Measurements from ENCODE around the gene FAT3. TPM values are rescaled to one million over a fixed set of nuclear protein-coding genes. Genes with fewer than 3 reads are reported as not detected.

The FAT3 gene
- total RNA-seq, 1 donor from 2014 or later, result 39.2 TPM

DNA sequence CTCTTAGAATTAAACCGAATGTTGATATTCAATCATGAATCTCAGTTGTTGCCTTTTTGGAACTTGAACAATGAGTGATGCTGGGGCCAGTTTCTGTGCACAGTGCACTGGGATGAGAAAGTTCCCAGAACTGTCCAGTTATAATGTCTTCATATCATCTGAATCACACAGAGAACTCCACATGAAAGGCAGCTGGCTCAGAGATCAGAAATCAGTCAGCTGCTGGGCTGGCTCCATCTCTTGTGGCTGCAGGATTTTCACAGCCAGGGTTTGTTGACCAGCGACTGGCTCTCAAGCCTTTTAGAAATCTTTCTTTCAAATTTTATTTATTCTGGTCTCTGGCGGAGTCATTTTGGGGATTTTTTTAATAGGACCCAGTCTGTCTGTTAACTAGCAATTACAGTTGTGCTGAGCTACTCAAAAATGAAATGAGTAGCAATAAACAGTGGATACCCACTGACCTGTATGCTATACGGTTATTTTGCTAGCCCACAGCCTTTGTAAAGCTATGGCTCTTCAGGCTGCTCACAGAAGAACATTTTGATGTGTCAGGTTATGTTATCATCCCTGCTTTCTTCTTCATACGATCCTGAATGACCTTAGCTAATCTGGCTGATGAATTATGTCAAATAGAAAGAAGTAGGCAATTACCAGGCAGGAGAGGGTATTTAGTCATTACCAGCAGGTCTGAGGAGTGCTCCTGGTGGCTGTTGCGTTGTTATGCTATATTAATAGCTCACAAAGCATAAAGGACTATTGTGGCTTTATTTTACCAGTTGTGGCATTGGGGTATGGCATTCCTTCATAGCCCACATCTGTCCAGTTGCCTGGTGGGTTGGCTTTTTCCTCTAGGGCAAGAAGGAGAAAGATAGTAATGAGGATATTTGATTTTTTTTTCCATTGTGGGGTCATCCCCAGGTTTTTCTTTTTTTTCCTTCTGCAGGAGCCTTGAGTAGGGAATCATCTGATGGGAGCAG lies 3.6 kb downstream of the FAT3 start:
- peaks cover 55% of the 10 kb centered on the region for H3K27me3 Mint-ChIP-seq (ENCODE audit: low read depth)
- peak overlapping the region; percentile 95 for H3K4me3 Mint-ChIP-seq
- H3K27ac Mint-ChIP-seq (ENCODE audit: unreplicated experiment), result no peak overlapping the region
- no peak for DNase-seq (ENCODE audit: low read depth, low spot score)
- TF ChIP-seq, protein P1, sequence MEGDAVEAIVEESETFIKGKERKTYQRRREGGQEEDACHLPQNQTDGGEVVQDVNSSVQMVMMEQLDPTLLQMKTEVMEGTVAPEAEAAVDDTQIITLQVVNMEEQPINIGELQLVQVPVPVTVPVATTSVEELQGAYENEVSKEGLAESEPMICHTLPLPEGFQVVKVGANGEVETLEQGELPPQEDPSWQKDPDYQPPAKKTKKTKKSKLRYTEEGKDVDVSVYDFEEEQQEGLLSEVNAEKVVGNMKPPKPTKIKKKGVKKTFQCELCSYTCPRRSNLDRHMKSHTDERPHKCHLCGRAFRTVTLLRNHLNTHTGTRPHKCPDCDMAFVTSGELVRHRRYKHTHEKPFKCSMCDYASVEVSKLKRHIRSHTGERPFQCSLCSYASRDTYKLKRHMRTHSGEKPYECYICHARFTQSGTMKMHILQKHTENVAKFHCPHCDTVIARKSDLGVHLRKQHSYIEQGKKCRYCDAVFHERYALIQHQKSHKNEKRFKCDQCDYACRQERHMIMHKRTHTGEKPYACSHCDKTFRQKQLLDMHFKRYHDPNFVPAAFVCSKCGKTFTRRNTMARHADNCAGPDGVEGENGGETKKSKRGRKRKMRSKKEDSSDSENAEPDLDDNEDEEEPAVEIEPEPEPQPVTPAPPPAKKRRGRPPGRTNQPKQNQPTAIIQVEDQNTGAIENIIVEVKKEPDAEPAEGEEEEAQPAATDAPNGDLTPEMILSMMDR (conservative IDR thresholded peaks at IDR 0.05), result no peak
- H3K9me3 Mint-ChIP-seq, result no peaks in the 10 kb centered on the region
- peaks cover 54% of the 10 kb centered on the region for H3K4me1 Mint-ChIP-seq
- no peaks in the 10 kb centered on the region for H3K36me3 Mint-ChIP-seq (ENCODE audit: low read depth)

DNA sequence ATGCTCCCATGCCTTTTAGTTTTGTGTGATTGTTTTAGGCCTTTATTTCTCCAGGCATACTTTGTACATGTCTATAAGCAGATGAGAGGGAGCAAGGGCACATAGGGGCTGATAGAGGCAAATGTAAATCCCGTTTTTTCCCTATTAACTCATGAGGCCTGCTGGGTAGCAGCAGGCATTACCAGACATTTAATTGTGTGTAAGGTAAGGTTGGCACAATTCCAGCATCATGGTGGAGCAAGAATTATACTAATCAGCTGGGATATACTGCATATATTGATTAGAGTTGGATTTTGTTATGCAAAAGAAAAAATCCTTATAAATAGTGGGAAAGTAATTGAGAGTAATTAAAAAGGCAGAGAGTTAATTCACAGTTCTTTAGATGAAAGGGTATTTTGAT lies 12.2 kb downstream of the FAT3 start:
- Mint-ChIP-seq H3K27ac (ENCODE audit: unreplicated experiment) (no peak overlapping the region), H3K36me3 (ENCODE audit: low read depth) (no peaks in the 10 kb centered on the region), H3K27me3 (ENCODE audit: low read depth) (no peaks in the 10 kb centered on the region), H3K4me3 (no peak overlapping the region), H3K9me3 (no peaks in the 10 kb centered on the region), H3K4me1 (peaks cover 34% of the 10 kb centered on the region)
- TF ChIP-seq, protein P1 (conservative IDR thresholded peaks at IDR 0.05), result no peak
- no peak for DNase-seq (ENCODE audit: low read depth, low spot score)

DNA sequence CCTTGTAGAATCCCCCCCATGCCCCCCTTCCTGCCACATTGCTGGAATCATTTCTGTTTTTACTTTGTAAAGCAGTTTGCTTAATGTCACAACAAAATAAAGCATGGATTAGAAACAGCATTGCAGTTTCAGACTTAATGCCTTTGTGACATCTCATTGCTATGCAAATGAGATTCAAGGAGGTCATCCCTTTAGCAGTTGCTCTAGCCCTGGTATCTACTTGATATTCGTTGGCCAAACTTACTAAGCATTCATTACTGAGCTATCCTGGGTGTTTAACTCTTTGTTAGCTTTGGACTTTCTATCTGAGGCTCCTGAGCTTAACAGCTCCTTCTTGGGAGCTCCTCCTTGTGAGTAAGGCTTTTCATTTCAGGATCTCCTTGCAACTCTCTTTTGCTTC lies 16.3 kb downstream of the FAT3 start:
- peaks cover 2% of the 10 kb centered on the region for H3K36me3 Mint-ChIP-seq (ENCODE audit: low read depth)
- H3K27ac Mint-ChIP-seq (ENCODE audit: unreplicated experiment), result no peak overlapping the region
- DNase-seq (ENCODE audit: low read depth, low spot score), result no peak
- TF ChIP-seq, protein P1 (conservative IDR thresholded peaks at IDR 0.05), result no peak
- H3K27me3 Mint-ChIP-seq (ENCODE audit: low read depth), result no peaks in the 10 kb centered on the region
- H3K4me1 Mint-ChIP-seq, result peaks cover 51% of the 10 kb centered on the region
- H3K4me3 Mint-ChIP-seq, result peak overlapping the region; percentile 56
- peaks cover 2% of the 10 kb centered on the region for H3K9me3 Mint-ChIP-seq

DNA sequence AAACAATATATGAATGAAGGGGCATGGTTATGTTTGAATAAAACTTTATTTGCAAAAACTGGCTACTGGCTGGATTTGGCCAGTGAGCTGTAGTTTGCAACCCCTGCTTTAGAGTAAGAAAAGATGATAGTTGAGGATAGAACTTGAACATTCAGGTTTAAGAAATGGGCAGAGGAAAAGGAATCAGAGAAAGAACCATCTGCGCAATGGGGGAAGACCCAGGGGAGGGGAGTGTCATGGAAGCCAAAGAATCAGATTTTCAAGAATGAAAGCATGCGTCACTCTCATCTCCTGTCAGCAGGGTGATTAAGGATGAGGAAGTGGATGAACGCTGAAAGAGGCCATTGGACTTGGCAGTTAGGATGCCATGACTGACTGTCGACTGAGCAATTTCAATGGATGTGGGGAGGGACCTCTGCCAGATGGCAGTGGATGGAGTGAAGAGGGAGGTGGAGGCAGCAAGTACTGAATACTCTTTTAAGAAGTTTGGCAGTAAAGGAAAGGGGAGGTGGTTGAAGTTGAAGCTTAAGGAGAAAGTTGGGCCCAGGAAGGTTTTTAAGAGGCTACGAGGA lies 21.2 kb downstream of the FAT3 start:
- H3K27me3 Mint-ChIP-seq (ENCODE audit: low read depth), result no peaks in the 10 kb centered on the region
- H3K4me3 Mint-ChIP-seq, result no peak overlapping the region
- TF ChIP-seq, protein P1 (conservative IDR thresholded peaks at IDR 0.05), result no peak
- peaks cover 37% of the 10 kb centered on the region for H3K4me1 Mint-ChIP-seq
- no peak overlapping the region for H3K27ac Mint-ChIP-seq (ENCODE audit: unreplicated experiment)
- no peak for DNase-seq (ENCODE audit: low read depth, low spot score)
- H3K9me3 Mint-ChIP-seq, result peaks cover 2% of the 10 kb centered on the region
- peaks cover 2% of the 10 kb centered on the region for H3K36me3 Mint-ChIP-seq (ENCODE audit: low read depth)

DNA sequence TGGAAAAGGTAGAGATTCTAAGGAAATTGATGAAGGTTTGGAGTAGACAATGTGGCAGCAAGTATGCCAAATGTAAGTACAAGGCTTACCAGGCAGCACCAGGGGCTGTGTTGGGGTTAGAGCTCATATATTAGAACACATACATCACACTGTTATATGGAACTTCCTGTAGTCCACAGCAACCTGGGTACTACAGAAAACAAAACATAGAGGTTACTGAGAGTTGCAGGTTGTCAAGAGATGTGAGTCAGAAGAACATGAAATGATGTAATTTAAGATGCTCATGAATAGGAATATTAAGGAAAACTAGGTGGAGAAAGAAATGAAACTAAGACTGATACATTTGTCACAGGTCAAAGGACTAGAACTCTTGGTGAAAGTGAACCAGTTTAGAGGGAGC lies 22.0 kb downstream of the FAT3 start:
- H3K4me1 Mint-ChIP-seq, result peaks cover 32% of the 10 kb centered on the region
- TF ChIP-seq, protein P1 (conservative IDR thresholded peaks at IDR 0.05), result no peak
- H3K9me3 Mint-ChIP-seq, result peaks cover 2% of the 10 kb centered on the region
- H3K27ac Mint-ChIP-seq (ENCODE audit: unreplicated experiment), result no peak overlapping the region
- peaks cover 2% of the 10 kb centered on the region for H3K36me3 Mint-ChIP-seq (ENCODE audit: low read depth)
- no peak overlapping the region for H3K4me3 Mint-ChIP-seq
- DNase-seq (ENCODE audit: low read depth, low spot score), result no peak
- H3K27me3 Mint-ChIP-seq (ENCODE audit: low read depth), result no peaks in the 10 kb centered on the region
